OCI-LY1 (cell line): Measurements from ENCODE around the gene STYXL1.

ENCODE experiments used
- H2AFZ ChIP-seq: fragments of 200-600 bp; sonication (generic), shearing (Covaris generic); 2 replicates; pipeline ENCODE4 v1.6.0; 2014; ENCODE audit warnings: antibody characterized with exemption, mild to moderate bottlenecking, low read length
- H3F3A ChIP-seq: fragments of 200-600 bp; sonication (generic), shearing (Covaris generic); 2 replicates; pipeline ENCODE4 v1.6.0; 2014; ENCODE audit warnings: mild to moderate bottlenecking, antibody characterized with exemption, low read length, moderate library complexity; ENCODE audit not compliant: insufficient read depth
- H3K27ac ChIP-seq: fragments of 200-600 bp; sonication (generic); 2 replicates; pipeline ENCODE4 v1.5.1; 2014; ENCODE audit warnings: low read length, mixed run types, mild to moderate bottlenecking, low read depth; ENCODE audit not compliant: poor library complexity, severe bottlenecking
- H3K27me3 ChIP-seq: fragments of 200-600 bp; sonication (generic); 2 replicates; pipeline ENCODE4 v1.6.0; 2014; ENCODE audit warnings: antibody characterized with exemption, mild to moderate bottlenecking, low read length, moderate library complexity; ENCODE audit not compliant: insufficient read depth
- H3K36me3 ChIP-seq: fragments of 200-600 bp; sonication (generic); 2 replicates; pipeline ENCODE4 v1.6.1; 2014; ENCODE audit warnings: mild to moderate bottlenecking, antibody characterized with exemption, low read length, moderate library complexity, mixed read lengths; ENCODE audit not compliant: insufficient read depth
- H3K4me1 ChIP-seq: fragments of 200-600 bp; sonication (generic); 2 replicates; pipeline ENCODE4 v1.5.1; 2014; ENCODE audit warnings: mild to moderate bottlenecking, low read length, moderate library complexity; ENCODE audit not compliant: insufficient read depth, severe bottlenecking
- H3K4me2 ChIP-seq: fragments of 200-600 bp; sonication (generic), shearing (Covaris generic); 2 replicates; pipeline ENCODE4 v1.6.1; 2014; ENCODE audit warnings: low read length
- H3K4me3 ChIP-seq: fragments of 200-600 bp; sonication (generic); 2 replicates; pipeline ENCODE4 v1.5.1; 2014; ENCODE audit warnings: low read length, low read depth, mild to moderate bottlenecking, mixed read lengths; ENCODE audit not compliant: poor library complexity, severe bottlenecking
- H3K79me2 ChIP-seq: fragments of 200-600 bp; shearing (Covaris generic); 2 replicates; pipeline ENCODE4 v1.6.1; 2016; ENCODE audit warnings: mixed run types, low read length, mixed read lengths; ENCODE audit not compliant: insufficient read depth
- H3K9ac ChIP-seq: fragments of 200-600 bp; sonication (generic), shearing (Covaris generic); 2 replicates; pipeline ENCODE4 v1.6.1; 2014; ENCODE audit warnings: mild to moderate bottlenecking, low read length, mixed read lengths
- H3K9me2 ChIP-seq: fragments of 200-600 bp; sonication (generic), shearing (Covaris generic); 2 replicates; pipeline ENCODE4 v1.6.1; 2014; ENCODE audit warnings: low read depth, mild to moderate bottlenecking, low read length, mixed read lengths
- H3K9me3 ChIP-seq: fragments of 200-600 bp; shearing (Covaris generic); 2 replicates; pipeline ENCODE4 v1.6.1; 2014; ENCODE audit warnings: low read length, mixed read lengths
- H4K20me1 ChIP-seq: fragments of 200-600 bp; sonication (generic), shearing (Covaris generic); 2 replicates; pipeline ENCODE4 v1.6.0; 2016; ENCODE audit warnings: mild to moderate bottlenecking, low read length; ENCODE audit not compliant: insufficient read depth
- EZH2 ChIP-seq: fragments of 200-600 bp; sonication (generic), shearing (Covaris generic); IDR thresholded peaks from 2 replicates; pipeline ENCODE4 v1.8.0; 2017; ENCODE audit warnings: borderline replicate concordance, mixed run types, mild to moderate bottlenecking, antibody characterized with exemption, low read length, moderate library complexity, mixed read lengths
- TF ChIP-seq, protein P1 (sequence below): fragments of 200-600 bp; sonication (generic), shearing (Covaris generic); IDR thresholded peaks from 2 replicates; pipeline ENCODE4 v1.5.1; 2017; ENCODE audit warnings: mild to moderate bottlenecking, antibody characterized with exemption, low read length, moderate library complexity, mixed read lengths

Gene STYXL1

GRCh38 chr7:76080204-76080603 lies 32.4 kb upstream of the STYXL1 start:
- Histone ChIP-seq H3K36me3 (no peaks in the 10 kb centered on the region), H3K4me1 (no peaks in the 10 kb centered on the region), H3K9ac (no peak overlapping the region), H3K9me2 (no peaks in the 10 kb centered on the region), H2AFZ (no peak overlapping the region), H3K4me2 (no peak overlapping the region), H3F3A (no peaks in the 10 kb centered on the region), H3K79me2 (no peaks in the 10 kb centered on the region), H3K4me3 (no peak overlapping the region), H3K27ac (no peak overlapping the region), H4K20me1 (no peaks in the 10 kb centered on the region), H3K27me3 (no peaks in the 10 kb centered on the region; the same call in 1 of the 2 replicates), H3K9me3 (no peaks in the 10 kb centered on the region)
- TF ChIP-seq EZH2, result no peak
- TF ChIP-seq, protein P1, sequence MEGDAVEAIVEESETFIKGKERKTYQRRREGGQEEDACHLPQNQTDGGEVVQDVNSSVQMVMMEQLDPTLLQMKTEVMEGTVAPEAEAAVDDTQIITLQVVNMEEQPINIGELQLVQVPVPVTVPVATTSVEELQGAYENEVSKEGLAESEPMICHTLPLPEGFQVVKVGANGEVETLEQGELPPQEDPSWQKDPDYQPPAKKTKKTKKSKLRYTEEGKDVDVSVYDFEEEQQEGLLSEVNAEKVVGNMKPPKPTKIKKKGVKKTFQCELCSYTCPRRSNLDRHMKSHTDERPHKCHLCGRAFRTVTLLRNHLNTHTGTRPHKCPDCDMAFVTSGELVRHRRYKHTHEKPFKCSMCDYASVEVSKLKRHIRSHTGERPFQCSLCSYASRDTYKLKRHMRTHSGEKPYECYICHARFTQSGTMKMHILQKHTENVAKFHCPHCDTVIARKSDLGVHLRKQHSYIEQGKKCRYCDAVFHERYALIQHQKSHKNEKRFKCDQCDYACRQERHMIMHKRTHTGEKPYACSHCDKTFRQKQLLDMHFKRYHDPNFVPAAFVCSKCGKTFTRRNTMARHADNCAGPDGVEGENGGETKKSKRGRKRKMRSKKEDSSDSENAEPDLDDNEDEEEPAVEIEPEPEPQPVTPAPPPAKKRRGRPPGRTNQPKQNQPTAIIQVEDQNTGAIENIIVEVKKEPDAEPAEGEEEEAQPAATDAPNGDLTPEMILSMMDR, result no peak

- Histone ChIP-seq H3F3A (no peaks in the 10 kb centered on the region), H4K20me1 (no peaks in the 10 kb centered on the region), H3K9ac (no peak overlapping the region), H3K4me2 (no peak overlapping the region), H3K4me3 (no peak overlapping the region), H2AFZ (no peak overlapping the region), H3K9me2 (no peaks in the 10 kb centered on the region), H3K4me1 (no peaks in the 10 kb centered on the region), H3K36me3 (no peaks in the 10 kb centered on the region), H3K27ac (no peak overlapping the region), H3K9me3 (no peaks in the 10 kb centered on the region), H3K27me3 (no peaks in the 10 kb centered on the region; the same call in 1 of the 2 replicates), H3K79me2 (no peaks in the 10 kb centered on the region)
- TF ChIP-seq EZH2, result no peak
- TF ChIP-seq, protein P1, result no peak
These were observed 29.6 kb upstream of the STYXL1 start for GRCh38 chr7:76077435-76077834.

DNA sequence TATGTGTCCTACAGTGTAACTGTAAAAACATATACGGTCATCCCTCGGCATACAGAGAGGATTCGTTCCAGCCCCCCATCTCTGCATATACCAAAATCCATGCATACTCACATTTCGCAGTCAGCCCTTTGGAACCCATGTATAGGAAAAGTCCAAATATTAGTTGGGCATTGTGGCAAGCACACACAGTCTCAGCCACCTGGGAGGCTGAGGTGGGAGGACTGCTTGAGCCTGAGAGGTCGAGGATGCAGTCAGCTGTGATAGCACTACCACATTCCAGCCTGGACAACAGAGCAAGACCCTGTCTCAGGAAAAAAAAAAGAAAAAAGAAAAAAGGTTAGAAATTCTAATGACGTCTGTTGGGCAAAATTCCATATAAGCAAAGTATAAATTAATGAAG lies 29.2 kb upstream of the STYXL1 start:
- Histone ChIP-seq H3K9me2 (no peaks in the 10 kb centered on the region), H4K20me1 (no peaks in the 10 kb centered on the region), H3K4me2 (no peak overlapping the region), H3K4me3 (no peak overlapping the region), H3K79me2 (no peaks in the 10 kb centered on the region), H3K4me1 (no peaks in the 10 kb centered on the region), H3F3A (no peaks in the 10 kb centered on the region), H3K36me3 (no peaks in the 10 kb centered on the region), H3K27me3 (no peaks in the 10 kb centered on the region; the same call in 1 of the 2 replicates), H3K9me3 (no peaks in the 10 kb centered on the region), H2AFZ (no peak overlapping the region), H3K27ac (no peak overlapping the region), H3K9ac (no peak overlapping the region)
- TF ChIP-seq EZH2, result no peak
- TF ChIP-seq, protein P1, result no peak
